NT2/D1 (cell line): ENCODE results near the gene SLC12A8.

Experiments used
- DNase-seq: peaks from one replicate; pipeline ENCODE4 v3.0.0-alpha.2; 2011; ENCODE audit warnings: low read depth, low spot score
- H3K27me3 ChIP-seq: 2 replicates; pipeline ENCODE4 v1.6.0; 2011; ENCODE audit warnings: mild to moderate bottlenecking; ENCODE audit not compliant: insufficient read length, insufficient read depth
- H3K36me3 ChIP-seq: 2 replicates; pipeline ENCODE4 v1.6.1; 2011; ENCODE audit warnings: mild to moderate bottlenecking, low read length, mixed read lengths; ENCODE audit not compliant: insufficient read depth, insufficient read length
- H3K4me1 ChIP-seq: 2 replicates; pipeline ENCODE4 v1.5.1; 2011; ENCODE audit not compliant: insufficient read depth, insufficient read length
- H3K4me3 ChIP-seq: 2 replicates; pipeline ENCODE4 v1.5.1; 2011; ENCODE audit warnings: low read depth; ENCODE audit not compliant: insufficient read length
- H3K9ac ChIP-seq: 2 replicates; pipeline ENCODE4 v1.6.0; 2011; ENCODE audit warnings: low read depth; ENCODE audit not compliant: insufficient read length
- H3K9me3 ChIP-seq: 2 replicates; pipeline ENCODE4 v1.5.1; 2011; ENCODE audit warnings: mild to moderate bottlenecking, low read length; ENCODE audit not compliant: insufficient read depth
- SUZ12 ChIP-seq: IDR thresholded peaks from 2 replicates; pipeline ENCODE4 v1.6.1; 2011; ENCODE audit not compliant: insufficient read length, insufficient read depth; ENCODE audit errors: extremely low read depth
- YY1 ChIP-seq: IDR thresholded peaks from 2 replicates; pipeline ENCODE4 v1.6.1; 2011; ENCODE audit not compliant: insufficient read length, insufficient read depth
- ZNF274 ChIP-seq: IDR thresholded peaks from 2 replicates; pipeline ENCODE4 v1.6.1; 2011; ENCODE audit warnings: mild to moderate bottlenecking, low read depth, low read length

Gene SLC12A8

DNA sequence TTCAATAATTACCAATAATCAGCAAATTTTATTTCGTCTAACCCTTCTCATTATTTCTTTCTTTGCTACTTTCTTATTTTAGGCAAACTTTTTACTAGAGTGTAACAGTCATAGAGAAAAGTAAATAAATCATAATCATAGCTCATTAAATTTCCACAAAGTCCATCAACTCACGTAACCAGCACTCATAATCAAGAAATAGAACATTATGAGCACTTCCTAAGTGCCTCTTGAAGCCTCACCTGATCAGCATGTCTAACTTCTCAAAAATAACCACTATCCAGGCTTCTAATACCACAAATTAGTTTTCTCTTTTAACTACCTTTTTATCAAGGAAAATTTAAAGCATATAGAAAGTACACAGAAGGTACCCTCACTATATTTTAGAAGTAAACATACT lies 38.4 kb upstream of the SLC12A8 start:
- H3K9me3 ChIP-seq = no peaks in the 10 kb centered on the region
- H3K27me3 ChIP-seq = no peaks in the 10 kb centered on the region
- H3K4me1 ChIP-seq = no peaks in the 10 kb centered on the region
- no peak for DNase-seq
- no peak overlapping the region for H3K4me3 ChIP-seq
- H3K9ac ChIP-seq = no peak overlapping the region
- H3K36me3 ChIP-seq = no peaks in the 10 kb centered on the region
- TF ChIP-seq ZNF274 = no peak
- TF ChIP-seq SUZ12 = no peak
- no peak for TF ChIP-seq YY1

DNA sequence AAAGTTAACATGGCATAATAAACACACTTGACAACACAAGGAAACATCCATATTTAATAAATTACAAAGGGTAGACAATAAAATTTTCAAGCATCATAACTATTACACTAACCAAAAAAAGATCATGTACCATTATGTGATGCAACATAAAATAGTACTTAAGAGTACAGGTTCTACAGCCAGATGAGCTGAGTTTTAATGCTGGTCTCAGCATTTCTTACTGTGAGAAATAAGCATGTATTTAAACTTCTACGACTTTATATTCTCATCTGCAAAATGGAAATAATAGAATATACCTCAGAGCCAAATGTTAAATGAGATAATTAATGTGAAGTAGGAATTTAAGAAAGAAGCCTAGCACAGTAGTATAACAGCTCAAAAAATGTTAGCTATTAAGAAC lies 33.7 kb upstream of the SLC12A8 start:
- TF ChIP-seq ZNF274 = no peak
- no peak for TF ChIP-seq YY1
- no peak for TF ChIP-seq SUZ12
- Histone ChIP-seq H3K27me3 (no peaks in the 10 kb centered on the region), H3K36me3 (no peaks in the 10 kb centered on the region)

DNA sequence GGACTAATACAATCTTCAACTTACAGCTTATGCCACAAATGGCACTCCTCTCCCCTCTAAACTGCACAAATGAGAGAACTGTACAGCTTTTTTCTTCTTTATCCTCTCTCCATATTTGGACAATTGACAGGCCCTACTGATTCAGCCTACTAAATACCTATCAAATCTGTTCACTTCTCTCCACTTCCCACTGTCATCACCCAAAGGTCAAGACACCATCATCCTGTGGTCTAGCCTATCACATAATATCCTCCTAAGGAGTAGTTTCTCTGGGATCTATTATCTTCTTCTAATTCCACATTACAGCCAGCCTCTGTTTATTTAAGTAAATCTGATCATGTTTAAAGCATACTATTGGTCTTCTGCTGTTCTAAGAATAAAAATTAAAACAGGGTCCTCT lies 33.0 kb upstream of the SLC12A8 start:
- Histone ChIP-seq H3K36me3 (no peaks in the 10 kb centered on the region), H3K4me3 (no peak overlapping the region), H3K9ac (no peak overlapping the region), H3K4me1 (no peaks in the 10 kb centered on the region), H3K9me3 (no peaks in the 10 kb centered on the region), H3K27me3 (no peaks in the 10 kb centered on the region)
- TF ChIP-seq ZNF274 (no peak), YY1 (no peak), SUZ12 (no peak)
- DNase-seq = no peak

More for the DNA sequence above, 33.7 kb upstream of the SLC12A8 start:
- Histone ChIP-seq H3K9me3 (no peaks in the 10 kb centered on the region), H3K4me3 (no peak overlapping the region), H3K4me1 (no peaks in the 10 kb centered on the region), H3K9ac (no peak overlapping the region)
- no peak for DNase-seq

DNA sequence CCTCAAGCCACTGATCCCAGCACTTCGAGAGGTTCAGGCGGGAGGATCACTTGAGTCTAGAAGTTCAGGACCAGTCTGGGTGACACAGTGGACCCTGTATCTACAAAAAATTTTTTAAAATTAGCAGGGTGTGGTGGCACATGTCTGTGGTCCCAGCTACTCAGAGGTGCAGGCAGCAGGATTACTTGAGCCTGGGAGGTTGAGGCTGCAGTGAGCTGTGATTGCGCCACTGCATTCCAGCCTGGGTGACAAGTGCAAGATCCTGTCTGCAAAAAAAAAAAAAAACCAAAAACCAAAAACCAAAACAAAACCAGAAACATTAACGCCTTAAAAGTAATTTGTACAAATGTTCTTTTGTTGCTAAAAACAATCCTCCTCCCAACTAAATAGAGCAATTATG lies 27.9 kb upstream of the SLC12A8 start:
- H3K9ac ChIP-seq = no peak overlapping the region
- no peaks in the 10 kb centered on the region for H3K9me3 ChIP-seq
- no peak overlapping the region for H3K4me3 ChIP-seq
- TF ChIP-seq ZNF274 = no peak
- no peak for TF ChIP-seq YY1
- TF ChIP-seq SUZ12 = no peak
- DNase-seq = no peak
- H3K27me3 ChIP-seq = no peaks in the 10 kb centered on the region
- no peaks in the 10 kb centered on the region for H3K36me3 ChIP-seq
- no peaks in the 10 kb centered on the region for H3K4me1 ChIP-seq

DNA sequence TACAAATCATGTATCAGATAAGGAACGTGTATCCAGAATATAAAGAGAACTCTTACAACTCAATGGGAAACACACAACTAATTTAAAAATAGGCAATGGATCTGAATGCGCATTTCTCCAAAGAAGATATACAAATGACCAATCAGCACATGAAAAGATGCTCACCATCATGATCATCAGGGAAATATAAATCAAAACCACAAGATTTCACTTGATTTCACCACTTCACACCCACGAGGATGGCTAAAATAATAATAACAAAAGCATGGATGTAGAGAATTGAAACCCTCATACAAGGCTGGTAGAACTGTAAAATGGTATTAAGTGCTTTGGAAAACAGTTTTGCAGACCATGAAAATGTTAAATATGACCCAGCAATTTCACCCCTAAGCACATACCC lies 26.7 kb upstream of the SLC12A8 start:
- Histone ChIP-seq H3K27me3 (no peaks in the 10 kb centered on the region), H3K9ac (no peak overlapping the region), H3K36me3 (peaks cover under 1% of the 10 kb centered on the region), H3K9me3 (no peaks in the 10 kb centered on the region), H3K4me1 (no peaks in the 10 kb centered on the region), H3K4me3 (no peak overlapping the region)
- no peak for DNase-seq
- no peak for TF ChIP-seq YY1

DNA sequence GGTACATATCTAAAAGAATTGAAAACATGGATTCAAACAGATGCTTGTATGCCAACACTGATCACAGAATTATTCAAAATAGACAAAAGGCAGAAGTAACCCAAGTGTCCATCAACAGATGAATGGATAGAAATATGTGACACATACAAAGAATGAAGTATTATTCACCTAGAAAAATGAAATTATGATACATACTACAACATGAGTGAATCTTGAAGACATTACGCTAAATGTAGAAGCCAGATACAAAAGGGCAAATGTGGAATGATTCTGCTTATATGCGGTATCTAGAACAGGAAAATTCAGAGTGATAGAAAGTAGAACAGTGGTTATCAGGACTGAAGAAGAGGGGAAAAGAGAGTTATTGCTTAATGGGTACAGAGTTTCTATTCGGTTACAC lies 26.2 kb upstream of the SLC12A8 start:
- DNase-seq = no peak
- Histone ChIP-seq H3K27me3 (no peaks in the 10 kb centered on the region), H3K9ac (no peak overlapping the region), H3K4me1 (no peaks in the 10 kb centered on the region), H3K36me3 (peaks cover 4% of the 10 kb centered on the region), H3K4me3 (no peak overlapping the region), H3K9me3 (no peaks in the 10 kb centered on the region)
- TF ChIP-seq SUZ12 (no peak), ZNF274 (no peak), YY1 (no peak)

DNA sequence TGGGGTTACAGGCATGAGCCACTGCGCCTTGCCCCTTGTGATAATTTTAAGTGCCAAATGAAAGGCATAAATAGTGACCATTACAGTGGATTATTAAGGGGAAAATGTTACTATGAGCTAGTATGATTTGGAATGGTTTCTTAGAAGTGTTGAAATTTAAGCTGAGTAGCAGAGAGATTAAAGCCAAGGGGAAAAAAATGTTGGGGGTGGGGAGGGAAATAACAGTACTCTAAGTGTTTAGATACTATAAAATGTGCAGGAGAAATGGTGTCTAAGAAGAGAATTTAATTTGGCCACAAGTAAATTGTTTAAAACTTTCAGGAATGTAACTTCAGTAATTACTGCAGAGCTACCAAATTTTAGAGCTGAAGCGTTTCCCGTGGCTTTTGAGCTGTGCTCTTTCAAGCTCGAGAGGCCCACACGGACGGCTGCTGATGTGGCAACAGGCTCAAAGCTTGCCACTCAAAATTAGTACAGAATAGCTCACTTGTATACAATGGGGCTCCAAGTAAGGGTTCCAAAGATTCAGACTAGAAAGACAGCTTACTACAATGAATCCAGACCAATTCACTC lies 23.9 kb upstream of the SLC12A8 start:
- no peak for TF ChIP-seq SUZ12
- no peak for TF ChIP-seq YY1
- no peak for TF ChIP-seq ZNF274
- H3K4me1 ChIP-seq = no peaks in the 10 kb centered on the region
- no peaks in the 10 kb centered on the region for H3K9me3 ChIP-seq
- no peak overlapping the region for H3K4me3 ChIP-seq
- no peaks in the 10 kb centered on the region for H3K27me3 ChIP-seq
- H3K9ac ChIP-seq = no peak overlapping the region
- peaks cover 16% of the 10 kb centered on the region for H3K36me3 ChIP-seq
- DNase-seq = no peak

DNA sequence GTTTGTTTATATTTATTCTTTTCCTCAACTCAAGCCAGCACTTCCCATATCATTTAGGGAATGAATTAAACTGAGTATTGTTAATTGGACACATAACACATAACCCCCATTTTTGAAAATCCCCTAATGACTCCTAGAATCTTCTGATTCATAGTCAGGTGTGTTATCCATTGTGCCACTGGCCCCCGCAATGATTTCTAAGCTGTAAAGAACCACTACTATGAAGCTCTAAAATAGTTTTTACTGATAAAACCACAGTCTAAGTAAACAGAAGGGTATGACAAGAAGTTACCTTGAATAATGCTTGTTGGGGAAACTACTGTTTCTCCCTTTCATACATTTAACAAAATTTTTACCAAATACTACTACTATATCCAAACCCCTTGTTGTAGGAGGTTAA lies 22.3 kb upstream of the SLC12A8 start:
- Histone ChIP-seq H3K9ac (no peak overlapping the region), H3K4me3 (no peak overlapping the region), H3K4me1 (no peaks in the 10 kb centered on the region), H3K27me3 (no peaks in the 10 kb centered on the region), H3K36me3 (peaks cover 16% of the 10 kb centered on the region), H3K9me3 (no peaks in the 10 kb centered on the region)
- no peak for TF ChIP-seq SUZ12
- no peak for TF ChIP-seq YY1
- no peak for TF ChIP-seq ZNF274
- DNase-seq = no peak
